Activated T-cell treated with anti-CD3 and anti-CD28 coated beads, Interleukin-2, amount 50 U/mL, for 4 hours (primary cell): ENCODE results near the gene SDSL. TPM values are rescaled to one million over a fixed set of nuclear protein-coding genes. Genes with fewer than 3 reads are reported as not detected.

ENCODE experiments used
- ATAC-seq, 2 donors: fragments of 200-7000 bp; cut with Tn5 transposase; one replicate each; pipeline ENCODE4 v1.10.0; 2021
- DNase-seq: peaks from one replicate; pipeline ENCODE4 v3.0.0-alpha.2; 2020
- H3K27me3 Mint-ChIP-seq: one replicate; pipeline ENCODE4 v1.8.0; 2021; ENCODE audit warnings: low read depth, mixed read lengths
- H3K36me3 Mint-ChIP-seq: one replicate; pipeline ENCODE4 v1.8.0; 2022; ENCODE audit warnings: mixed read lengths; ENCODE audit not compliant: insufficient read depth
- H3K4me1 Mint-ChIP-seq: one replicate; pipeline ENCODE4 v1.8.0; 2021; ENCODE audit warnings: low read depth, mixed read lengths
- H3K4me3 Mint-ChIP-seq: one replicate; pipeline ENCODE4 v1.8.0; 2021; ENCODE audit warnings: mild to moderate bottlenecking, moderate library complexity, mixed read lengths
- H3K9me3 Mint-ChIP-seq: one replicate; pipeline ENCODE4 v1.8.0; 2021; ENCODE audit warnings: mixed read lengths
- total RNA-seq, 3 donors: library from RNA; stranded (reverse); gene quantifications; one replicate each; pipeline ENCODE4 v1.2.1, GENCODE V29; 2021

Gene SDSL
- total RNA-seq, 3 donors from 2014 or later: 0.46 TPM; not detected in 2

GRCh38 chr12:113469949-113470743 lies 48.0 kb downstream of the SDSL start:
- no peak for DNase-seq
- no peaks in the 10 kb centered on the region for H3K36me3 Mint-ChIP-seq
- peaks cover 79% of the 10 kb centered on the region for H3K27me3 Mint-ChIP-seq
- no peaks in the 10 kb centered on the region for H3K9me3 Mint-ChIP-seq
- no peak overlapping the region for H3K4me3 Mint-ChIP-seq
- no peak for ATAC-seq
- peaks cover 20% of the 10 kb centered on the region for H3K4me1 Mint-ChIP-seq

- H3K9me3 Mint-ChIP-seq: no peaks in the 10 kb centered on the region
- no peaks in the 10 kb centered on the region for H3K36me3 Mint-ChIP-seq
- ATAC-seq (no peak), DNase-seq (no peak)
- H3K4me3 Mint-ChIP-seq: no peak overlapping the region
- H3K27me3 Mint-ChIP-seq: peaks cover 86% of the 10 kb centered on the region
- H3K4me1 Mint-ChIP-seq: peaks cover 19% of the 10 kb centered on the region
These were observed 48.9 kb downstream of the SDSL start for GRCh38 chr12:113470871-113471618.

- Mint-ChIP-seq H3K4me3 (no peak within 1 kb of the TSS), H3K36me3 (no peaks in the 10 kb centered on the region), H3K9me3 (no peaks in the 10 kb centered on the region), H3K4me1 (peaks cover 17% of the 10 kb centered on the region), H3K27me3 (peaks cover 82% of the 10 kb centered on the region)
- ATAC-seq: no peak
- no peak for DNase-seq
These were observed 49.5 kb downstream of the SDSL start, which contains the start of gene LHX5 for GRCh38 chr12:113471619-113472171. LHX5 (minus strand) TSS chr12:113471871; CDS start chr12:113471498, 373 bp downstream.

- Mint-ChIP-seq H3K9me3 (no peaks in the 10 kb centered on the region), H3K4me3 (no peak overlapping the region)
These were observed 50.3 kb downstream of the SDSL start for GRCh38 chr12:113472191-113473121.

DNA sequence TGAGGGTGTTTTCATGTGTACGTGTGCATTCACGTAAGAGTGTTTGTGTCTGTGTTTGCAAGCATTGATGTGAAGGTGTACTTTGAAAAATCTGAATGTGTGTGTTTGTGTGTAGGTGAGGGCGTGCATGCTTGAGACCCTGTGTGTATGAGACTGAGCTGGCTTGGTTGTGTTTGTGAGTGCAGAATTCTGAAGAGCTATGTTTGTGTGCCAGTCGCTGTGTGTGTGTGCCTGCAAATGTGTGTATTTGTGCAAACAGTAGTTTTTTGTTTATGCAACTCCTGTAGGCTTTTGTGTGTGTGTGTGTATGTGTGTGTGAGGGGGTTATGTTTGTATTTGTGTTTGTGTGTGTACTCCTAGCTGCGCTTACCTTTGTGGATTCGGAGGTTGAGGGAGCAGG lies 51.2 kb downstream of the SDSL start:
- no peaks in the 10 kb centered on the region for H3K9me3 Mint-ChIP-seq

More at GRCh38 chr12:113472191-113473121, 50.3 kb downstream of the SDSL start:
- no peaks in the 10 kb centered on the region for H3K36me3 Mint-ChIP-seq
- no peak for DNase-seq
- no peak for ATAC-seq
- peaks cover 82% of the 10 kb centered on the region for H3K27me3 Mint-ChIP-seq
- H3K4me1 Mint-ChIP-seq: peaks cover 14% of the 10 kb centered on the region

DNA sequence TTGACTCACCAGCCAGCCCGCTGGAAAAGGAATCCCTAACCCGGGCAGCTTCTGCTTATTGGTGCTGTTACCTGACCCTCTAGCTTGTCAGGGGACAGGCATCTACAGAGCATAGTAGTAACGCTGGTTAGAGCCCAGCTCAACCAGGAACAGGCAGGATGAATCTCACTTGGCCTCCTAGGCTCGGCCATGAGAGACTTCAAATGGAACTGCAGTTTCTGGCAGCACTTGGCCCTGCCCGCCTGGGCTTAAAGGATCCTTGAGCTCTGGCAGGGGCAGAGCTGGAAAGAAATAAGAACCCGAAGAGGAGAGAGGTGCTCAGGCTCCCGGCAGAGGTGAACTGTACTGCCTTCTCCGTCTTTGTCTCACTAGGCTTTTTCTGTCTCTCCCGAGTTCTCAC lies 51.8 kb downstream of the SDSL start:
- ATAC-seq: no peak
- Mint-ChIP-seq H3K4me1 (peaks cover 10% of the 10 kb centered on the region), H3K36me3 (no peaks in the 10 kb centered on the region), H3K27me3 (peaks cover 84% of the 10 kb centered on the region), H3K9me3 (no peaks in the 10 kb centered on the region), H3K4me3 (no peak overlapping the region)
- no peak for DNase-seq

More for the DNA sequence above, 51.2 kb downstream of the SDSL start:
- H3K36me3 Mint-ChIP-seq: no peaks in the 10 kb centered on the region
- H3K4me3 Mint-ChIP-seq: no peak overlapping the region
- no peak for DNase-seq
- peaks cover 12% of the 10 kb centered on the region for H3K4me1 Mint-ChIP-seq
- H3K27me3 Mint-ChIP-seq: peaks cover 86% of the 10 kb centered on the region
- ATAC-seq: no peak

- H3K27me3 Mint-ChIP-seq: peaks cover 84% of the 10 kb centered on the region
- ATAC-seq (no peak), DNase-seq (no peak)
- H3K4me1 Mint-ChIP-seq: peaks cover 14% of the 10 kb centered on the region
- H3K36me3 Mint-ChIP-seq: no peaks in the 10 kb centered on the region
- no peak overlapping the region for H3K4me3 Mint-ChIP-seq
- H3K9me3 Mint-ChIP-seq: peaks cover 3% of the 10 kb centered on the region
These were observed 52.7 kb downstream of the SDSL start for GRCh38 chr12:113474635-113475436.

DNA sequence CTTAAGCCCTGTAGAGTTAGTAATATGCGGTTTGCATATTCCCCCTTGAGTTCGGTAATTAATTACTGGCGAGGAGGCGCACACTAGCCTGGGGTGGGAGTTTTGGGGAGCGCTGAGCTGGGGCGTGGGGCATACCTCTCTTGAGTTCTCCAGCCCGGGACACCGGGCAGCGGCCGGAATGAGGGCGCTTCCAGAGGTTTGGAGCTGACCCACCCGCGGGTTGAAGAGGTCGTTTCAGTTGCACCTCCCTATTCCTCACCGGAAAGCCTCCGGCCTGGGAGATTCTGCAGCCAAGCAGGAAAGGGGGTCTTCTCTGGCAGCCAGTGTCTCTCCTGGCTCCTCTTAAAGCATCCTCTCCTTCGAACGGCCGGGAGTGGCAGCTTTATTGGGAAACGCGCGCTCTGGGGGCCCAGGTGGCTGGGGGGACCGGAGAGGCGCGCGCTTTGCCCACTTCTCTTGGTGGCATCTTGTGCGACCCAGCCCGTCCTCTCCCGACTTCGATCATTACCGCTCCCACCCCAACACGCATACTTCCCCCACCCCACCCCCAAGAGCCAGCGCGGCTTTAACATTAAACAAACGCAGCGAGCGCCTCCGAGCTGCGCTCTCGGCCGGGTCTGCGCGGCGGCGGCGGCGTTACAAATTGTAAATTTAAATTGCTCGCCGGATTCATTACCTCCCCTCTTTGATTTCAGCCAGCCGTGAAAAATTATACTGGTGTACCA lies 53.4 kb downstream of the SDSL start:
- ATAC-seq: no peak
- peaks cover 3% of the 10 kb centered on the region for H3K9me3 Mint-ChIP-seq

GRCh38 chr12:113476176-113476986 lies 54.2 kb downstream of the SDSL start:
- Mint-ChIP-seq H3K27me3 (peaks cover 86% of the 10 kb centered on the region), H3K4me3 (no peak overlapping the region), H3K9me3 (peaks cover 3% of the 10 kb centered on the region), H3K4me1 (peaks cover 17% of the 10 kb centered on the region), H3K36me3 (no peaks in the 10 kb centered on the region)
- DNase-seq (no peak), ATAC-seq (no peak)

More for the DNA sequence above, 53.4 kb downstream of the SDSL start:
- H3K36me3 Mint-ChIP-seq: no peaks in the 10 kb centered on the region
- H3K27me3 Mint-ChIP-seq: peaks cover 84% of the 10 kb centered on the region
- no peak overlapping the region for H3K4me3 Mint-ChIP-seq
- no peak for DNase-seq
- peaks cover 17% of the 10 kb centered on the region for H3K4me1 Mint-ChIP-seq

DNA sequence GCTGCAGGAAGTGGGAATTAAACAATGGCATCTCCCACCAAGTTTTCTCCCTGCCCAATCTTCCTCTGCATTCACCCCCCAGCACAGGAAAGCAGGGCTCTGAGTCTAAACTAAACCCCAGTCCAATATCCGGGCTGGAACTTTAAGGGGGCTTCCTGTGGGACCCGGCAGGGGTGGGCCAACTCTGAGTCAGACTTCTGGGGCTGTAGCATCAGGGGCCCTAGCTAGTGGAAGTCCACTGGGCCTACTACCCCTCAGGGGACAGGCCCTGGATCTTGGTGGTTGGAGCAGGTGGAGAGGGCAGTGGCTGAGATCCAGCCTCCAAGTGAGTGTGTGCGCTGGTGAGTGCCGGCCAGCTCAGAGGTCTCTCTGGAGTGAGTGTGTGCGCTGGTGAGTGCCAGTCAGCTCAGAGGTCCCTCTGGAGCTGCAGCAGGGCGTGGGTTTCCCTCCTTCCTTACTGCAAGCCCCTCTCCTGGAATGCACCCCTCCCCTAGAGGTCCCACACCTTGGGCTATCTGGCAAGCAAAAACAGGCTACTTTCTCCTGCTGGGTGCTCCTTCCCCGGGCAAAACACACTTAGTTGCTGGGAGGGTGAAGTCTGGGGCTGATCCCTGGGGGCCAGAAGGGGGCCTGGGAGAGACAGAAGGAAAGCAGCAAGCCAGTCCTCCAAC lies 55.1 kb downstream of the SDSL start:
- Mint-ChIP-seq H3K27me3 (peaks cover 88% of the 10 kb centered on the region), H3K9me3 (peaks cover 3% of the 10 kb centered on the region), H3K4me3 (no peak overlapping the region), H3K36me3 (no peaks in the 10 kb centered on the region), H3K4me1 (peaks cover 17% of the 10 kb centered on the region)
- DNase-seq (no peak), ATAC-seq (no peak)

DNA sequence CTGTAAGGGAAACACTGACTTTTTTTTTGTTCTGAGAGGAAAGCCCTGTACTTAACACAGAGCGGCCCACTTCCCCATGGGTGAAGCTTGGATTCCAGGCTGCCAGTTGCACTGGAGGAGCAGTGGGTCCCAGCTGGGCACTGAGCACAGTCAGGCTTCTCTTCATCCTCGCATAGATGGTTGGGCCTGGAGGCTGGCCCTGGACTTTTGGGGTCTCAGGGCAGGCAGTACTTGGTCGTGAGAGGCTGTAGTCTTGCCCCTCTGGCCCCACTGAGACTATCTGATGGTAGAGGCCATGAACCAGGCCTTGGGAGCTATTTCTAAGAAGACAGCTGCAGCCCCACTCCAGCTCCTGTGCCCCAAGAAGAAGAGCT lies 55.6 kb downstream of the SDSL start:
- Mint-ChIP-seq H3K9me3 (peaks cover 3% of the 10 kb centered on the region), H3K4me3 (no peak overlapping the region), H3K4me1 (peaks cover 17% of the 10 kb centered on the region), H3K36me3 (no peaks in the 10 kb centered on the region), H3K27me3 (peaks cover 88% of the 10 kb centered on the region)
- DNase-seq: no peak
- ATAC-seq: no peak
